Measurements from ENCODE around the gene ADGRG6. TPM values are rescaled to one million over a fixed set of nuclear protein-coding genes. Genes with fewer than 3 reads are reported as not detected.

ADGRG6 gene
- total and polyA plus RNA-seq, 4 donors: 18.7 to 110 (median 45.7) TPM

- TF ChIP-seq REST (IDR thresholded peaks at IDR 0.05) (no peak), TAF1 (conservative IDR thresholded peaks at IDR 0.05) (no peak)
Measured at GRCh38 chr6:142322066-142322465, 20.3 kb downstream of the ADGRG6 start (continued).

GRCh38 chr6:142322504-142323198 lies 20.8 kb downstream of the ADGRG6 start:
- DNase-seq (ENCODE audit: low spot score): no peak
- Histone ChIP-seq H3K4me1 (ENCODE audit: control insufficient read depth in 4 of 4, insufficient read depth in 4 of 4, low read length in 3 of 4) (peaks cover 2 to 15% (median 4%) of the 10 kb centered on the region in 4 donors), H3K4me3 (ENCODE audit: low read depth in 1 of 3, low read length in 3 of 3) (no peak overlapping the region), H3K36me3 (ENCODE audit: control insufficient read depth in 4 of 4, insufficient read depth in 3 of 4, low read depth in 1 of 4, low read length in 3 of 4) (no peaks in the 10 kb centered on the region), H3K27ac (ENCODE audit: low read depth in 1 of 2, low read length in 2 of 2) (no peak overlapping the region), H3K9me3 (ENCODE audit: control insufficient read depth in 4 of 4, low read length in 3 of 4) (no peaks in the 10 kb centered on the region), H3K27me3 (ENCODE audit: control insufficient read depth in 4 of 4, insufficient read depth in 4 of 4, low read length in 3 of 4) (no peaks in the 10 kb centered on the region), H3K9ac (ENCODE audit: low read depth in 1 of 2, low read length in 2 of 2) (no peak overlapping the region)
- TF ChIP-seq YY1 (IDR thresholded peaks at IDR 0.05): peak; percentile 15
- no peak for TF ChIP-seq HNF4G (IDR thresholded peaks at IDR 0.05)
- no peak for TF ChIP-seq FOXA2 (IDR thresholded peaks at IDR 0.05)
- TF ChIP-seq CTCF (IDR thresholded peaks at IDR 0.05; ENCODE audit: low read depth, low read length, missing input control): no peak
- no peak for TF ChIP-seq NR2F2 (IDR thresholded peaks at IDR 0.05)
- no peak for TF ChIP-seq HNF4A (conservative IDR thresholded peaks at IDR 0.05)
- TF ChIP-seq MAX (IDR thresholded peaks at IDR 0.05): no peak
- no peak for TF ChIP-seq REST (IDR thresholded peaks at IDR 0.05)
- no peak for TF ChIP-seq RAD21 (IDR thresholded peaks at IDR 0.05)

- no peak for DNase-seq (ENCODE audit: low spot score)
- TF ChIP-seq SP1 (IDR thresholded peaks at IDR 0.05): no peak
- TF ChIP-seq JUND (IDR thresholded peaks at IDR 0.05): no peak
- TF ChIP-seq NR2F2 (IDR thresholded peaks at IDR 0.05): no peak
- TF ChIP-seq CTCF (IDR thresholded peaks at IDR 0.05; ENCODE audit: low read depth, low read length, missing input control): no peak
- no peak for TF ChIP-seq HNF4A (conservative IDR thresholded peaks at IDR 0.05)
- TF ChIP-seq FOXA1 (IDR thresholded peaks at IDR 0.05): no peak
- TF ChIP-seq RXRA (IDR thresholded peaks at IDR 0.05): no peak
- TF ChIP-seq ZBTB33 (IDR thresholded peaks at IDR 0.05): no peak
- TF ChIP-seq TAF1 (conservative IDR thresholded peaks at IDR 0.05): no peak
- TF ChIP-seq ATF3 (IDR thresholded peaks at IDR 0.05): no peak
Measured at GRCh38 chr6:142323377-142323776, 21.6 kb downstream of the ADGRG6 start.

More at GRCh38 chr6:142323377-142323776, 21.6 kb downstream of the ADGRG6 start:
- H3K4me3 ChIP-seq (ENCODE audit: low read depth in 1 of 3, low read length in 3 of 3): no peak overlapping the region
- H3K9me3 ChIP-seq (ENCODE audit: control insufficient read depth in 4 of 4, low read length in 3 of 4): no peaks in the 10 kb centered on the region
- H3K9ac ChIP-seq (ENCODE audit: low read depth in 1 of 2, low read length in 2 of 2): no peak overlapping the region
- no peaks in the 10 kb centered on the region for H3K27me3 ChIP-seq (ENCODE audit: control insufficient read depth in 4 of 4, insufficient read depth in 4 of 4, low read length in 3 of 4)
- WGBS: 81% methylated on average over 6 of the region's 6 CpGs
- H3K4me1 ChIP-seq (ENCODE audit: control insufficient read depth in 4 of 4, insufficient read depth in 4 of 4, low read length in 3 of 4): peaks cover 2 to 15% (median 4%) of the 10 kb centered on the region in 4 donors
- H3K27ac ChIP-seq (ENCODE audit: low read depth in 1 of 2, low read length in 2 of 2): no peak overlapping the region
- no peaks in the 10 kb centered on the region for H3K36me3 ChIP-seq (ENCODE audit: control insufficient read depth in 4 of 4, insufficient read depth in 3 of 4, low read depth in 1 of 4, low read length in 3 of 4)

Data from liver (tissue), 9 donors.